Mucosa of rectum (tissue), 2 donors: ENCODE measurements around the gene LHFPL2.

Experiments
- H3K27ac ChIP-seq, 2 donors: one replicate each; pipeline ENCODE4 v1.7.0; 2013; ENCODE audit warnings: inconsistent platforms in 2 of 2, low read depth in 2 of 2, low read length in 2 of 2
- H3K27me3 ChIP-seq, 2 donors: one replicate each; pipeline ENCODE4 v1.7.0; 2013; ENCODE audit warnings: low read length in 2 of 2; ENCODE audit not compliant: control insufficient read depth in 2 of 2, insufficient read depth in 2 of 2
- H3K36me3 ChIP-seq, 2 donors: one replicate each; pipeline ENCODE4 v1.7.0; 2013; ENCODE audit warnings: low read length in 2 of 2; ENCODE audit not compliant: control insufficient read depth in 2 of 2, insufficient read depth in 2 of 2
- H3K4me1 ChIP-seq, 2 donors: one replicate each; pipeline ENCODE4 v1.7.0; 2013; ENCODE audit warnings: low read length in 2 of 2, mild to moderate bottlenecking in 1 of 2; ENCODE audit not compliant: control insufficient read depth in 2 of 2, insufficient read depth in 2 of 2
- H3K4me3 ChIP-seq, 2 donors: one replicate each; pipeline ENCODE4 v1.7.0; 2013; ENCODE audit warnings: low read length in 2 of 2
- H3K9ac ChIP-seq, 2 donors: one replicate each; pipeline ENCODE4 v1.7.0; 2013; ENCODE audit warnings: low read length in 2 of 2, low read depth in 1 of 2, mild to moderate bottlenecking in 1 of 2
- H3K9me3 ChIP-seq, 2 donors: one replicate each; pipeline ENCODE4 v1.7.0; 2013; ENCODE audit warnings: low read length in 2 of 2; ENCODE audit not compliant: control insufficient read depth in 2 of 2
- donor health status: healthy.
- donor health status: Normal muscosa, but diverticular disease.

LHFPL2 gene

DNA sequence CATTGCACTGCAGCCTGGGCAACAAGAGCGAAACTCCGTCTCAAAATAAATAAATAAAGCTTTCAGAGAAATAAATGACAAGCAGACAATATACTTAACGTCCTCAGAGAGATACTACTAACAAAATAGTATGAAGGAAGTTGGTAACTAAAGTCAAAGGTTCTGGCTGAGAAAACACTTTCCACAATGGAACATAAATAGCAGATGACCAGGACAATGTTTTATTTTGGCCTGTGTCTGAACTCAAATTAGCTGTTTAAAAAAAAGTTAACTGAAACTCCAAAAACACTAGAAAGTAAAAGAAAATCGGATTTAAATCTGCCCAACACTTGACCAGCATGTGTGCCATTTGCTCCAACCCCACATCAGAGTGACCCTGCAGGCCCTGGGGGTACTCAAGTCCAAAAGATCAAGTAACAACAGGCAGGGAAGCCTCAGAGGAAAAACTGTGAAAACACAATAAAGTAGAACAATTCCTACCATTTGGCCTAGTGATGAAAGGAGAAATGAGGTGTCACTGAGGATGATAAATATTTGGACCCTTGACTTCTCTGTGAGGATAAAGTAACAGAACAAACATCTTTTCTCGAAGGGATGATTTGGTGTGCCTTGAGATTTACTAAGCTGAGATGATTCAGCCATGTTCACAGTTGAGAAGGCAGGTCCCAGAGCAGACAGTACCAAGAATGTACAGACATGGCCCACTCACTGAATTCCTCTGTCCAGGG lies 47.7 kb downstream of the LHFPL2 start:
- no peaks in the 10 kb centered on the region for H3K36me3 ChIP-seq
- peak overlapping the region in 1 of 2 donors; percentile 1 for H3K4me3 ChIP-seq
- H3K4me1 ChIP-seq: peaks cover 5 to 19% of the 10 kb centered on the region in 2 donors
- peak overlapping the region; percentile 34 to 56 for H3K27ac ChIP-seq
- no peaks in the 10 kb centered on the region for H3K9me3 ChIP-seq
- H3K27me3 ChIP-seq: no peaks in the 10 kb centered on the region
- H3K9ac ChIP-seq: no peak overlapping the region

DNA sequence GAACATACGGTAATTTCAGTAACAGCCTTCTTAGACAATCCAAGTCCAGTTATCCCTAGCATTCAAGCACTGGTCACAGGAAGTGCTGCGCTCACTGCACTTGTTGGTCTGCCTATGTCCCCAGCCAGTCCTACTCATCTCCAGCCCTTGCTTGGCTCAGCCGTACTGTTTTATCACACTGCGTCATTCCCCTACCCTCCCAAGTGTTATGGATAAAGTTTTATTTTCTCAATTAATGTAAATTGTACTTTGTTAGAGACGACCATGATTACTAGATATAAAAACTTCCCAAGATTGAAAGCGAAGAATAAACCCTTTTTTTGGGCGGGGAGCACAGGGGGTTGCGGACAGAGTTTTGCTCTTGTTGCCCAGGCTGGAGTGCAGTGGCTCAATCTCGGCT lies 49.6 kb downstream of the LHFPL2 start:
- H3K36me3 ChIP-seq: no peaks in the 10 kb centered on the region
- no peak overlapping the region for H3K4me3 ChIP-seq
- peaks cover 17 to 27% of the 10 kb centered on the region in 2 donors for H3K4me1 ChIP-seq
- no peak overlapping the region for H3K27ac ChIP-seq
- no peaks in the 10 kb centered on the region for H3K27me3 ChIP-seq
- no peaks in the 10 kb centered on the region for H3K9me3 ChIP-seq
- no peak overlapping the region for H3K9ac ChIP-seq

GRCh38 chr5:78597974-78598371 lies 50.6 kb downstream of the LHFPL2 start:
- no peaks in the 10 kb centered on the region for H3K27me3 ChIP-seq
- H3K4me1 ChIP-seq: peaks cover 17 to 37% of the 10 kb centered on the region in 2 donors
- H3K27ac ChIP-seq: no peak overlapping the region
- no peak overlapping the region for H3K9ac ChIP-seq
- H3K36me3 ChIP-seq: no peaks in the 10 kb centered on the region
- H3K9me3 ChIP-seq: no peaks in the 10 kb centered on the region
- H3K4me3 ChIP-seq: no peak overlapping the region

DNA sequence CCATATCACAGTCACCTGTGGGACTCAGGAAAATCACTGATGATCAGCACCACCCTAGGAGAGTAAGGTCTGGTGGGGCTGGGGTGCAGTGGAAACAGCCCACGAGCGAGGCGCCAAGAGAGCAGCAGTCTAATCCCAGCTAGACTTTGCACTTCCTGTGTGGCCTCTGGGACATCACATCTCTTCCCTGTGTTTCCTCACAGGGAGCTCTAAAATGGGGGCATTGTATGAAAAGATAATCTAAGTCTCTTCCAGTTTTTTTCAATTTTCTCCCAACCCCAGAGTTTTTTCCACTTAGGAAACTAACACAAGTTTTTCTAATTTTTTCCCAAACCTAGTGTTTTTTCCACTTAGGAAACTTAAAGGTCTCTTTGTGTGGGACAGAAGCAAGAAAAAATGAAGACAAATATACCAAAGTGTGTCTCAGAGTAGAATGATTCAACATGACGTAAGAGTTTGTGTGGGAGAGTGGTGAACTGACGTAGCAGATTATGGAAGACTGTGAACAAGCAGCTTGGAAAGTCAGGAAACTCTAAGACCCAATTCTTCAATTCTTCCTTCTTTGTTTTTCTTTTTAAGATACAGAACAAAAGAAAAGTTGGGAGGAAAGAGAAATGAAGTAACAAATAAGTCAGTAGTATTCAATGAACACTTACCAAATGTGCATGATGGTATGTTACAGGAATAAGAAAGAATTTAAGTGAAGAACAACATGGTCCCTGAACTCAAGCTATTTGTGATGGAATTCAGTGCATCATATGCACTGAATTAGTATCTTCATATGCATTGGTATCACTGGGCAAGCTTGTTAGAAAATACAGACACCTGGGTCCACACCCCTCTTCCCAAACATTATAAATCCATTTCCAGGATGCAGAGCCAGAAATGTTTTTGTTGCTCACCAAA lies 51.3 kb downstream of the LHFPL2 start:
- no peaks in the 10 kb centered on the region for H3K27me3 ChIP-seq
- no peak overlapping the region for H3K27ac ChIP-seq
- H3K9me3 ChIP-seq: no peaks in the 10 kb centered on the region
- H3K36me3 ChIP-seq: no peaks in the 10 kb centered on the region
- peaks cover 17 to 39% of the 10 kb centered on the region in 2 donors for H3K4me1 ChIP-seq
- no peak overlapping the region for H3K4me3 ChIP-seq
- H3K9ac ChIP-seq: no peak overlapping the region

DNA sequence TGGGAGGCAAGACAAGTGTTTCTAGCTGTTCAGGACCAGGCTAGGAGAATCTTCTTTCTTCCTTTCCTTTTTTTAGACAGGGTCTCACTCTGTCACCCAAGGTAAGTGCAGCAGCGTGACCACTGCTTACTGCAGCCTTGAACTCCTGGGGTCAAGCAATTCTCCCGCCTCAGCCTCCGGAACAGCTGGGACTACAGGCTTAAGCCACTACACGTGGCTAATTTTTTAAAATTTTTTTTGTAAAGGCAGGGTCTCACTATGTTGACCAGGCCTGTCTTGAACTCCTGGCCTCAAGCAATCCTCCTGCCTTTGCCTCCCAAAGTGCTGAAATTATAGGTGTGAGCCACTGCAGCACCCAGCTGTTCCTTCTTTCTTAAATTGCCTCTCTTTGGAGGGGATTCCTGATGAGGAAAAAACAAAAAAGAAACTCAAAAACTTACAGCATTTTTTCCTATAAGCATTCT lies 53.1 kb downstream of the LHFPL2 start:
- H3K9me3 ChIP-seq: no peaks in the 10 kb centered on the region
- H3K4me1 ChIP-seq: peaks cover 12 to 37% of the 10 kb centered on the region in 2 donors
- H3K27ac ChIP-seq: peak overlapping the region; percentile 11 to 54
- H3K27me3 ChIP-seq: no peaks in the 10 kb centered on the region
- no peaks in the 10 kb centered on the region for H3K36me3 ChIP-seq
- peak overlapping the region in 1 of 2 donors; percentile 5 for H3K9ac ChIP-seq
- H3K4me3 ChIP-seq: no peak overlapping the region

- Histone ChIP-seq H3K9ac (peak overlapping the region in 1 of 2 donors; percentile 5), H3K4me1 (peaks cover 12 to 37% of the 10 kb centered on the region in 2 donors), H3K27ac (peak overlapping the region; percentile 53 to 54), H3K4me3 (no peak overlapping the region), H3K27me3 (no peaks in the 10 kb centered on the region), H3K36me3 (no peaks in the 10 kb centered on the region), H3K9me3 (no peaks in the 10 kb centered on the region)
Measured at GRCh38 chr5:78594610-78595457, 53.7 kb downstream of the LHFPL2 start.

DNA sequence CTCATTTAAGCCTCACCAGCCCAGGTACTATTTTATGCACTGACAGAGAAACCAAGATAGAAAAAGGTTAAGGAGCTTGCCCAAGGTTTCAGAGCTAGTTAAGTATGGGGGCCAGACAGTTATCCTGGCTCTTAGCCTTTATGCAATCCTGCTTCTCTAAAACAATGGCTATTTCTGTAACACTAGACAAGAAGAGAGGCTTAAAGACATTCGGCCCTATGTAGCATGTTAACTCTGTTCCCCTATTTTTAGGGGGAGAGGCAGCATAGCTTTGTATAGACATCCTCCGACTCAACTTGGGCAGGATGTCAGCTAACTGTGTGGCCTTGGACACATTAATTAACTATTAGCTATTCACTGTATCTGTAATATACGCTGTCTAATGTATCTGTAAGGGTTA lies 54.6 kb downstream of the LHFPL2 start:
- H3K9ac ChIP-seq: no peak overlapping the region
- no peaks in the 10 kb centered on the region for H3K9me3 ChIP-seq
- H3K4me1 ChIP-seq: peaks cover 12 to 37% of the 10 kb centered on the region in 2 donors
- peaks cover 0 to 4% of the 10 kb centered on the region in 2 donors for H3K36me3 ChIP-seq
- H3K27me3 ChIP-seq: no peaks in the 10 kb centered on the region
- H3K27ac ChIP-seq: peak overlapping the region; percentile 53 to 54
- H3K4me3 ChIP-seq: no peak overlapping the region

- Histone ChIP-seq H3K27ac (peak overlapping the region; percentile 53 to 54), H3K4me3 (no peak overlapping the region), H3K36me3 (peaks cover 0 to 4% of the 10 kb centered on the region in 2 donors), H3K27me3 (no peaks in the 10 kb centered on the region), H3K9ac (no peak overlapping the region), H3K9me3 (no peaks in the 10 kb centered on the region), H3K4me1 (peaks cover 12 to 37% of the 10 kb centered on the region in 2 donors)
Measured at GRCh38 chr5:78593465-78593864, 55.1 kb downstream of the LHFPL2 start.

GRCh38 chr5:78592735-78593386 lies 55.7 kb downstream of the LHFPL2 start:
- Histone ChIP-seq H3K27ac (no peak overlapping the region), H3K4me3 (no peak overlapping the region), H3K27me3 (no peaks in the 10 kb centered on the region), H3K9ac (no peak overlapping the region), H3K36me3 (peaks cover 0 to 4% of the 10 kb centered on the region in 2 donors), H3K9me3 (no peaks in the 10 kb centered on the region), H3K4me1 (peaks cover 12 to 37% of the 10 kb centered on the region in 2 donors)
